Ovary (tissue), 3 donors: ENCODE results near the gene NFASC.

Experiments used
- CTCF ChIP-seq, 3 donors: fragments of 450-650 bp in 2 of 3; fragments of 200-600 bp in 1 of 3; IDR thresholded peaks; one replicate each; pipeline versions ENCODE4 v1.5.1 to v1.8.0; 2016 to 2022; ENCODE audit warnings: antibody characterized with exemption in 3 of 3, mild to moderate bottlenecking in 1 of 3
- POLR2A ChIP-seq: fragments of 450-650 bp; IDR thresholded peaks from one replicate; pipeline ENCODE4 v1.6.1; 2017; ENCODE audit warnings: antibody characterized with exemption, mild to moderate bottlenecking, moderate library complexity
- donor health status: DM: no; HTN: no; CAD: no.

DNA sequence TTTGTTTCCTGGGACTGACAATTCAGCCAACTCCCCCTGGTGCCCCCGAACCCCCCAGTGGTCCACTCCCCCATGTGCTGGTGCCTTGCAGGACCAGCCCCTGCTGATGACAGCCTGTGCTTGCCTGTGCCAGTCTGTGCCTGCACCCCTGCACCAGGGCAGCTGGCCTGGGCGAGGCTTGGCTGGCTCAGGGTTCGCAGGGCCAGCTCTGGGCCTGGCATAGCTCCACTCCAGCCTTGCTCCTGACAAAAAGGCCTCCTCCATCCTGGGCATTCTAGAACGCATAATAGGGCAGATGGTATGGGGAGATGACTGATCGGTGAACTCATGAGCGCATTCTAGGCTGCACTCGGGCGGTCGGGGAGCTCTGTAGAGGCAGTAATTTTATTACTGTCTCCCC is 177.7 kb downstream of the NFASC start:
- TF ChIP-seq POLR2A: no peak
- TF ChIP-seq CTCF (IDR thresholded peaks at IDR 0.05): no peak
